ENCODE measurements around the gene WWC1.

Gene WWC1

DNA sequence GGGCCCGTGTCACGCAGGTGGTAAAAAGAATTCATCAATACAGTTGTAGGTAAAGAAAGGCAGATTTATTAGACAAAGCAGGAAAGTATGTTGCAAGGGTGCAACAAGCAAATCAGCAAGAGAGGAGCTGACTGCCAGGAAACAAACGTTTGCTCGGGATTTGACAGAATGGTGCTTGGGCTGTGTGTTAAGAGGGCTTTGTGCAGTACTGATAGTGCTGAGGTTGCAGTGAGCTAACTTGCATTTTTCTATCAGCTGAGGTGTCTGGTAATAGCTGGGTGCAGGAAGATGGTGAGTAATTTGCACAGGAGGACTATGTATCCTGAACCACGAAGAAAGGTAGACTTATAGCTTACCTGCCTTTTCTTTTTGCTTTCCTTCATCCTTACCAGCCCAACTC lies 190.9 kb downstream of the WWC1 start:
- no peak for DNase-seq (ENCODE audit: low read depth, low spot score)

DNA sequence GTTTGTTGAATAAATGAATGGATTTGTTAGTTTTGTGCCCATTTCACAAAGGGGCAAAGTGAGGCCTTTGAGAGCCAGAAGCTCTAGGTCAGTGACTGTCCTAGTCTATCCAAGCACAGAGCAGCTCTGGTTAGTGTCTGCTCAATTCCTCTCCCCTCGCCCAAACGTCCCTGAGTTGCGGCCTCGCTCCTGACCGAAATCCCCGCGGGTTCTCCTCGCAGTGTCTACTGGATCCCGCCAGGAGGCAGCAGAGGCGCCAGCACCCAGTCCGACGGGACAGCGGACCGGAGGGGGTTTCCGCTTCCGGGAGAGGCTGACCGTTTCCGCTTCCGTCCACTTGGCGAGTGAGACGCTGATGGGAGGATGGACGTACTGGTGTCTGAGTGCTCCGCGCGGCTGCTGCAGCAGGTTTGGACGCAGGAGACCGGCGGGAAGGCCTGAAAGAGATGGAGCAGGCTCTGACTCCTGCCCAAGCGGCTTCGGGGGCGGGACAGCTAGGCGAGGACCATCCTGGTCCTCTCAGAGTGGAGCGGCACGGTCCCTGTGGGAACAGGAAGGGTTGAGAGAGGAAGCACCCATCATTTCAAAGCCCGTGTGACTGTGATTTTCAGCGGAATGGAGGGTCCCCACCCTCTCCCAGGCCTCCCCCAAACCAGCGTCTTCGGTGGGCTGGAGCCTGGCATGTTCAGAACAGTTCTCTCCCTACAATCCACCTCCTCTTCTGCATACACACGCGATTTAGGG lies 194.9 kb downstream of the WWC1 start, which contains the start of gene RARS1:
Gene RARS1, plus strand, starts transcription at position 336 of the 744 bp plus-strand sequence. Its CDS starts 28 bp downstream, at position 364.
- DNase-seq (ENCODE audit: low read depth, low spot score) = peak; percentile 77

- DNase-seq (ENCODE audit: low read depth, low spot score) = no peak
Observed at GRCh38 chr5:168489059-168489458, 197.6 kb downstream of the WWC1 start.

GRCh38 chr5:168494057-168494555 lies 202.7 kb downstream of the WWC1 start:
- no peak for DNase-seq (ENCODE audit: low read depth, low spot score)

GRCh38 chr5:168502563-168503237 lies 211.3 kb downstream of the WWC1 start:
- no peak for DNase-seq (ENCODE audit: low read depth, low spot score)

DNA sequence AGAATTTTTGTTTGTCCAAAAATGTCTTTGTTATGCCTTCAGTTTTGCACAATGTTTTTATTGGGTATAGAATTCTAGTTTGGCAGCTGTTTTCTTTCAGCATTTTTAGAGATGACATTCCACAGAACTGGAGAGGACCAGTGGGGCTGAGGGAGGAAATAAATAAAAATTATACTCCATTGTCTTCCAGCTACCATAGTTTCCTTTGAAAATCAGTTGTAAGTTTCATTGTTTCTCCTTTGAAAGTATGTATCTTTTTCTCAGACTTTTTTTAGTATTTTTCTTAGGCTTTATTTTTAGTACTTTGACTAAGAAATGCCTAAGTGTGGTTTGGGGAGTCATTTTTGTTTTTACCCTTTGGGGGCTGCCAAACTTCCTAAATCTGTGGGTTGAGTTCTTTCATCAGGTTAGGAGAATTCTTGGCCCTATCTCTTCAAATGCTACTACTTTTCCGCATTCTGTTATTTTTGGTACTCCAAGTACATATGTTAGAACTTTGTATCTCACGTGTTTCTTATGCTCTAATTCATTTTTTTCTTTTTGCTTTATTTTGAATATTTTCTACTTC lies 222.5 kb downstream of the WWC1 start:
- DNase-seq (ENCODE audit: low read depth, low spot score) = no peak
